Stomach smooth muscle (tissue), 2 donors: Measurements from ENCODE around the gene TSEN2.

ENCODE experiments used
- H3K27ac ChIP-seq: one replicate; pipeline ENCODE4 v1.7.0; 2013; ENCODE audit warnings: mild to moderate bottlenecking, low read length, inconsistent platforms
- H3K27me3 ChIP-seq, 2 donors: one replicate each; pipeline ENCODE4 v1.7.0; 2013; ENCODE audit warnings: low read length in 2 of 2; ENCODE audit not compliant: insufficient read depth in 2 of 2, control insufficient read depth in 1 of 2
- H3K36me3 ChIP-seq, 2 donors: one replicate each; pipeline ENCODE4 v1.7.0; 2013; ENCODE audit warnings: low read length in 2 of 2; ENCODE audit not compliant: control insufficient read depth in 2 of 2, insufficient read depth in 2 of 2
- H3K4me1 ChIP-seq: one replicate; pipeline ENCODE4 v1.7.0; 2013; ENCODE audit warnings: low read length; ENCODE audit not compliant: control insufficient read depth, insufficient read depth
- H3K4me3 ChIP-seq, 2 donors: one replicate each; pipeline ENCODE4 v1.7.0; 2013; ENCODE audit warnings: low read length in 2 of 2
- H3K9ac ChIP-seq, 2 donors: one replicate each; pipeline ENCODE4 v1.7.0; 2013; ENCODE audit warnings: low read length in 2 of 2, mild to moderate bottlenecking in 1 of 2
- H3K9me3 ChIP-seq, 2 donors: one replicate each; pipeline ENCODE4 v1.7.0; 2013; ENCODE audit warnings: low read length in 2 of 2; ENCODE audit not compliant: control insufficient read depth in 2 of 2
- donor health status: healthy.
- donor health status: Pancreatic carcinoma.

The TSEN2 gene

DNA sequence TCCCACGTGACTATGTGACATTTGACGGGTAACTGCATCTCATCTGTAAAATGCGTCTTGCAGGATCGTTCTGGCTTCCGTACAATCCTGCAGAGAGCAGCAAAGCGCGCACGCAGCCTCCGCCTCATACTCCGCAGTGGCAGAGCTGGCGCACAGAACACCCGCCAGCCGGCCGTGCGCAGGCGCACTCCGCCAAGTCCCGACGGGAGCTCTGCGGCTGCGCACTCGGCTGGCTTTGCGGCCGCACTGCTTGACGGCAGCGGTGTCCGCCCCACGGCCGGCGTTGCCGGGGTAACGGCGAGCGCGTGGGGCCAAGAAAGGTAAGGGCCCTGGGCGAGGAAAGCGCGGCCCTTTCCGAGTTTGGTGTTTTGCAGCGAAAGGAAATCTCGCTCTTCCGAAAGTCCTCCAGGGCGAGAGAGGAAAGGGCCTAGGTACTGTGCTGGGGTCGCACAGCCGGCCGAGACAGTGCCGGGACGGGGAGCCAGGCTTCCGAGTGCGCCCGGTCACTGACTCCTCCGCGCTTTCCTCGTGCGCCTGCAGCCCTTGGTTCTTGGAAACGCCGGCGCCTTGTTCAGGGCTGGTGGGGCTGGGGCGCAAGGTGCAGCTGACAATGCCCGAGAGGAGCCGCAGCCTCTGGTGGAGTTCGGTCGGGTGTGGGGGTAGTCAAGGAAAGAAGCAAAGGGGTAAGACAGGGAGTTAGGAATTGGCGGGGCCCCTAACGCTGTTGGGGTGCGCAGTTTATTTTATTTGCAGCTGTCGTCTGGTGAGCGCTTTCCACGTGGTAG is at the start of gene TSEN2:
Gene TSEN2 (plus strand): TSS at position 283 of the 785 bp plus-strand sequence. CDS start 5,321 bp downstream, outside the sequence.
- Histone ChIP-seq H3K9ac (peak within 1 kb of the TSS; percentile 67 to 80), H3K4me1 (peaks cover 23% of the 10 kb centered on the region), H3K27ac (peak within 1 kb of the TSS; percentile 77), H3K4me3 (peak within 1 kb of the TSS; percentile 79 to 88), H3K9me3 (no peaks in the 10 kb centered on the region), H3K27me3 (no peaks in the 10 kb centered on the region), H3K36me3 (no peaks in the 10 kb centered on the region)

DNA sequence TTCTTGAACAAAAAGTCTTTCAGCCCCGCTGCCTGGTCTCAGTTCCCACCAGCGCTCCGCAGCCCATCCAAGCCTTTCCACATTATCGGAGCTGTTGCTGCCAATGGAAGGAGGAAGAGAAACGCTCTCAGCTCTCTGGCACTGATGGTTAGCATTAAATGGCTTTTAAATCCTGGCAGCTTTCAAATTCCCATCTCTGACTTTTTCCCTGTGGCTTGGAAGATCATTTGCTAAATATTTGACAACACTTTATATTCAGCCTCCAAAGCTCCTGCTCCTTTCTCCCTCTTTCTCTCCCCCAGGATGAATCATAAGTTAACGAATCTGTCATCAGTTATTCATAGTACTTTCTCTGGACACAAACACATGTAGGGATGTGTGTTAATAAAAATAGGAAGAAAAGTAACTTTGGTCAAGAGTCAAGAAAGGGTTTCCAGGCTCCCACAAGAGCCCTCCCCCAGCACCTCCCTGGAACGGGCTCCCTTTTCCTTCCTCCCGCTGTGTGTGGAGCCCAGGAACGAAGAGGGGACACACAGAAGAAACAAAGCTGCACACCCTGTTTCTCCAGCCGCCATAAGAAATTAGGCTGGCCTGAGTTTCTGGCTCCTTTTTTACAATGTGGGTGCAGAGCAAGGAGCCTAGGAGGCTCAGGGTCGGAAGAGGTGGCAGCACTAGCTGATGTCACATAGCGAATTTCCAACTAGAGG is 47.6 kb upstream of the TSEN2 start:
- Histone ChIP-seq H3K27ac (no peak overlapping the region), H3K27me3 (peaks cover 0 to 2% of the 10 kb centered on the region in 2 donors), H3K4me3 (peak overlapping the region in 1 of 2 donors; percentile 40), H3K4me1 (peaks cover 6% of the 10 kb centered on the region), H3K36me3 (no peaks in the 10 kb centered on the region), H3K9me3 (no peaks in the 10 kb centered on the region), H3K9ac (no peak overlapping the region)

DNA sequence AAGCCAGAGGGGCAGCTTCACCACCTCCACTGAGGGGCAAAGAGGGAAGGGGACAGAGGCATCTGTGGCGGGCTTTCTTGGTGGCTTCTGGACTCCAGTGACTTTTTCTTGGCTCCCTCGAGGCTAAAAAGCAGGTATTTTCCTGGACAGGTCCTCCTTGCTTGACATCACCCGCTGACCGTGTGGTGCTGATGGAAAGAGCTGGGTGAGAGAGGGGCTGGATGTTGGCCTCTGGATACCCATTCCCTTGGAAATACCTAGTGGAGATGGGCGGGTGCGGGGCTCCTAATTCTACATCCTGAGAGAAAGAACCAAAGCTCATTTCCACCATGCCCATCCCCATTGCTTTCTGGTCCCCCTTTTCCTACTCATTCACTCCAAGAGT is 47.1 kb upstream of the TSEN2 start:
- Histone ChIP-seq H3K4me1 (peaks cover 9% of the 10 kb centered on the region), H3K9me3 (no peaks in the 10 kb centered on the region), H3K4me3 (peak overlapping the region in 1 of 2 donors; percentile 40), H3K36me3 (no peaks in the 10 kb centered on the region), H3K27me3 (peaks cover 0 to 2% of the 10 kb centered on the region in 2 donors), H3K27ac (no peak overlapping the region), H3K9ac (no peak overlapping the region)

- Histone ChIP-seq H3K4me3 (no peak overlapping the region), H3K27ac (no peak overlapping the region), H3K27me3 (peaks cover 2% of the 10 kb centered on the region in 2 donors), H3K9ac (no peak overlapping the region), H3K36me3 (no peaks in the 10 kb centered on the region), H3K9me3 (no peaks in the 10 kb centered on the region), H3K4me1 (peaks cover 9% of the 10 kb centered on the region)
Measured at GRCh38 chr3:12437861-12438260, 46.4 kb upstream of the TSEN2 start.

- Histone ChIP-seq H3K4me3 (no peak overlapping the region), H3K36me3 (no peaks in the 10 kb centered on the region), H3K9ac (no peak overlapping the region), H3K4me1 (peaks cover 9% of the 10 kb centered on the region), H3K27me3 (peaks cover 2 to 4% of the 10 kb centered on the region in 2 donors), H3K9me3 (no peaks in the 10 kb centered on the region), H3K27ac (no peak overlapping the region)
Measured at GRCh38 chr3:12438318-12438717, 46.0 kb upstream of the TSEN2 start.

DNA sequence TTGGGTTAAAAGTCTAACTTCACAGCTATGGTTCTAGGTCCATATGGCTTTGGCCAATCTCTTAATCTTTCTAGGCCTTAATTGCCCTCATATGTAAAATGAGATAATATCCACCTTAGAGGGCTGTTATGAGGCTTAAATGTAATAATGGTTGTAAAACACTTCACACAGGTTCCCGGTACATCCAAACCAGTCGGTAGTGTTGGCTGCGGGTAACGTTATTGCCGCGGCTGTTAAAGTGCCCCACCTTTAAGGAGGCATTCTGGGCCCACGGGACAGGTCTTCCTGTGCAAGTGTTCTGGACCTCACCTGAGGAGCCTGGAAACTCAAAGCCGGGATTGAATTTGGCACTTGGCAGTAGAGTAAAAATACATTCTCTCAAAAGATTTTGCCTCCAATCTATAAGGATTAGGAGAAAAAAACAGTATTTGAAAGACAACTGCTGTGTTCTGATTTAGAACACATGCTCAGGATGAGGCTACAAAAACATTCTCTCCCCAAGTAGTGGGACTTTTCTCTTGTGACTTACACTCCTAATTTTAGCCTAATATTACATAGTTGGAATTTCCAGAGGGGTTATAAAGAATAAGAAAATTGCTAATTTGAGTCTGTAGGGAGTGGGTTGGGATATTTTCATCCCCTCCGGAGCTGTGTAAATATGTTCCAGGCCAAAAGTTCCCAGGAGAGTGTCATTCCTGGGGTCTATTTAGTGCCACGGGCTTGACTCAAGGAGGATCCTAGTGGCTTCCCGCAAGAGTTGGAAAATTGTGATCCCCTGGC is 44.9 kb upstream of the TSEN2 start:
- H3K27me3 ChIP-seq = peaks cover 7 to 11% of the 10 kb centered on the region in 2 donors
- H3K4me1 ChIP-seq = peaks cover 9% of the 10 kb centered on the region
- H3K27ac ChIP-seq = no peak overlapping the region
- H3K36me3 ChIP-seq = no peaks in the 10 kb centered on the region
- no peaks in the 10 kb centered on the region for H3K9me3 ChIP-seq
- no peak overlapping the region for H3K4me3 ChIP-seq
- no peak overlapping the region for H3K9ac ChIP-seq

GRCh38 chr3:12440927-12441714 is 43.2 kb upstream of the TSEN2 start:
- H3K27ac ChIP-seq = no peak overlapping the region
- H3K27me3 ChIP-seq = peaks cover 10 to 14% of the 10 kb centered on the region in 2 donors
- no peaks in the 10 kb centered on the region for H3K9me3 ChIP-seq
- no peaks in the 10 kb centered on the region for H3K36me3 ChIP-seq
- H3K4me3 ChIP-seq = no peak overlapping the region
- peaks cover 9% of the 10 kb centered on the region for H3K4me1 ChIP-seq
- H3K9ac ChIP-seq = no peak overlapping the region

GRCh38 chr3:12442654-12443501 is 41.4 kb upstream of the TSEN2 start:
- Histone ChIP-seq H3K27ac (no peak overlapping the region), H3K36me3 (no peaks in the 10 kb centered on the region), H3K4me1 (peaks cover 9% of the 10 kb centered on the region), H3K9me3 (no peaks in the 10 kb centered on the region), H3K4me3 (no peak overlapping the region), H3K27me3 (peaks cover 9 to 14% of the 10 kb centered on the region in 2 donors), H3K9ac (no peak overlapping the region)

DNA sequence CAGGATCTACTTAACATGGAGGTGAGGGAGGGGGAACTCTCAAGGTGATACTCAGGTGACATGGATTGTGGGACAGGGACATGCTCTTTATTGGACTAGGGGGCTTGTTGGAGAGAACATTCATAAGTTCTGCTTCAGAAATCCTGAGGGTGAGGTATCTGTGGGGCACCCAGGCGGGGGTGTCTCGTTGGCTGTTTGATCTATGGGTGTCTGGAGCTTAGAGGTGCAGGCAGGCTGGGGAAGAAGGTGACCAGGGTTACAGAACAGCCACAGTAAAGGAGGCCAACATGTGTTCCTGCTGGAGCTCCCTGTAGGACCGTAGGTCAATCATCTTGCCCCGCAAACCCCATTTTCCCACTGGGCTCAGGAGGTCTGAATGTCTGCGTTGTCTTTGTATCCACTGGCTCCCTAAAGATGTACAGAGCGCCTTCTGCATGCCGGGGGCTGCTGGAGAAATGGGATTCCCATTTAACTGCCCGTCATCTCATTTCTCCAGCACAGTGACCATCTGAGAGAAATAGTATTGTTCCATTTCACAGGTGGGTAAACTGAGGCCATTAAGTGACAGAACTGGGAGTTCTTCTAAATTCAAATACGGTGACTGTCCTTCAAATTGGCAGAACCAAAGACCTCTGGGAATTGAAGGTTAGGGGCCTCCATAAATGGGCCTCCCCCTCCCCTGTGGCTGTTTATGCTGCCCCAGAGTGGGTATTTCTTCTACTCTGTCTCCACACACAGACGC is 40.3 kb upstream of the TSEN2 start:
- Histone ChIP-seq H3K4me3 (no peak overlapping the region), H3K9ac (no peak overlapping the region), H3K4me1 (peaks cover 9% of the 10 kb centered on the region), H3K9me3 (no peaks in the 10 kb centered on the region), H3K27me3 (peaks cover 9 to 14% of the 10 kb centered on the region in 2 donors), H3K36me3 (no peaks in the 10 kb centered on the region), H3K27ac (no peak overlapping the region)
